GM12878 (cell line): ENCODE results near the gene PLCD1. TPM values are rescaled to one million over a fixed set of nuclear protein-coding genes. Genes with fewer than 3 reads are reported as not detected.
"Not testable (repeated sequence)": the region's sequence is repeated elsewhere in the genome, so short reads cannot be mapped to it uniquely, and the experiment has no call there.

Source experiments
- ATAC-seq: fragments of 200-7000 bp; cut with Tn5 transposase; 3 replicates; pipeline ENCODE4 v1.9.1; 2020; ENCODE audit warnings: mild to moderate bottlenecking, moderate library complexity
- BruUV-seq: library from RNA; stranded (reverse); fragments of 400-500 nt; replicated peaks from 2 replicates; lab custom pipeline; 2021; lab: Mats Ljungman, UMichigan
- CTCF ChIA-PET: fragments of 300-600 bp; sonication (Branson Sonifier 250); formaldehyde crosslinking; extraction: SDS; loops from one replicate; lab custom pipeline; 2021; ENCODE audit warnings: inconsistent platforms; lab: Yijun Ruan, JAX
- POLR2A ChIA-PET: fragments of 350-600 bp; formaldehyde crosslinking; extraction: SDS; loops from one replicate; lab custom pipeline; 2021; ENCODE audit warnings: inconsistent platforms; lab: Charles Lee
- RAD21 ChIA-PET: fragments of 300-600 bp; sonication (Branson Sonifier 250); formaldehyde crosslinking; loops from one replicate; lab custom pipeline; 2023; ENCODE audit warnings: antibody characterized with exemption; ENCODE audit not compliant: unreplicated experiment; lab: Charles Lee
- SMC1A ChIA-PET: fragments of 300-600 bp; sonication (Branson Sonifier 250); formaldehyde crosslinking; loops from one replicate; lab custom pipeline; 2023; ENCODE audit not compliant: unreplicated experiment, uncharacterized antibody; lab: Charles Lee
- DNase-seq: peaks from one replicate; pipeline ENCODE4 v3.0.0-alpha.2; 2011; ENCODE audit warnings: low read depth, low spot score
- FAIRE-seq: peaks from 3 replicates; lab custom pipeline; 2011; peaks lifted over from hg19 to GRCh38; lab: Jason Lieb, UNC
- H2AFZ ChIP-seq: 2 replicates; pipeline ENCODE4 v1.6.0; 2011; ENCODE audit warnings: low read depth, low read length, control low read depth; ENCODE audit not compliant: control insufficient read depth
- H3K27ac ChIP-seq: 2 replicates; pipeline ENCODE4 v1.5.1; 2011; ENCODE audit warnings: control low read depth; ENCODE audit not compliant: control insufficient read depth, insufficient read depth
- H3K27me3 ChIP-seq, 2 experiments: replicated peaks in 1 of 2; 2 replicates each; pipeline versions ENCODE4 v1.6.0 to v1.6.1; 2011; ENCODE audit warnings: low read length in 1 of 2; ENCODE audit not compliant: control insufficient read depth in 2 of 2, insufficient read depth in 2 of 2
- H3K36me3 ChIP-seq, 2 experiments: 2 replicates each; pipeline ENCODE4 v1.5.1; 2011; ENCODE audit warnings: low read length in 1 of 2; ENCODE audit not compliant: control insufficient read depth in 2 of 2, insufficient read depth in 2 of 2
- H3K4me1 ChIP-seq: 2 replicates; pipeline ENCODE4 v1.6.1; 2011; ENCODE audit warnings: mild to moderate bottlenecking, low read length, moderate library complexity, mixed read lengths; ENCODE audit not compliant: control insufficient read depth, insufficient read depth
- H3K4me2 ChIP-seq: 2 replicates; pipeline ENCODE4 v1.6.0; 2011; ENCODE audit warnings: control low read depth; ENCODE audit not compliant: control insufficient read depth, insufficient read depth
- H3K4me3 ChIP-seq: fragments of 200-600 bp; sonication (generic); 2 replicates; pipeline ENCODE4 v1.5.1; 2016
- H3K79me2 ChIP-seq: 2 replicates; pipeline ENCODE4 v1.6.0; 2011; ENCODE audit warnings: low read length; ENCODE audit not compliant: control insufficient read depth, insufficient read depth
- H3K9ac ChIP-seq: 2 replicates; pipeline ENCODE4 v1.8.0; 2011; ENCODE audit warnings: low read length, control low read depth, mixed read lengths; ENCODE audit not compliant: control insufficient read depth, insufficient read depth
- H3K9me3 ChIP-seq: replicated peaks from 3 replicates; pipeline ENCODE4 v1.5.1; 2011; ENCODE audit warnings: mild to moderate bottlenecking, low read length; ENCODE audit not compliant: control insufficient read depth, insufficient read depth
- H4K20me1 ChIP-seq: 2 replicates; pipeline ENCODE4 v1.6.0; 2011; ENCODE audit not compliant: control insufficient read depth, insufficient read depth
- MEF2B ChIP-seq: fragments of 450-650 bp; IDR thresholded peaks from 2 replicates; pipeline ENCODE4 v1.6.1; 2018; ENCODE audit warnings: mild to moderate bottlenecking, moderate library complexity; ENCODE audit not compliant: partially characterized antibody, poor library complexity, severe bottlenecking
- TBL1XR1 ChIP-seq: IDR thresholded peaks from 2 replicates; pipeline ENCODE4 v1.6.1; 2012; ENCODE audit warnings: low read depth, low read length, improper control_type of control experiment
- WGBS: methylation state at CpG from one replicate; pipeline ENCODE4 v1.1.6; 2016; ENCODE audit warnings: low lambda C conversion rate; ENCODE audit not compliant: insufficient replicate concordance, insufficient coverage; ENCODE audit errors: missing lambda C conversion rate; 5-methylcytosine and 5-hydroxymethylcytosine counted together
- in situ Hi-C: fragments of 300-500 bp; cut with MboI; formaldehyde crosslinking; loops from 9 replicates; pipeline ENCODE4 v1.14.3; 2018; ENCODE audit warnings: mixed read lengths
- intact Hi-C: fragments of 100-400 bp; cut with micrococcal nuclease; formaldehyde crosslinking; loops from one replicate; pipeline ENCODE4 v1.14.2; 2022; ENCODE audit not compliant: unreplicated experiment
- polyA plus RNA-seq, 11 experiments: library from polyadenylated mRNA; depleted of rRNA in 4 of 11; unstranded in 6 of 11; stranded (reverse) in 5 of 11; fragments of >200 nt; fragmentation: Nextera tagmentation in 4 of 11; fragmentation: Illumina TruSeq in 1 of 11; extraction: Ambion mirVana in 4 of 11; extraction: Trizol in 1 of 11; gene quantifications; 1 replicate in 1 of 11; 2 replicates in 10 of 11; pipeline versions ENCODE4 v1.2.1 to v1.2.3, GENCODE V29; 2011 to 2016; ENCODE audit warnings: inconsistent platforms in 2 of 11, missing spikeins in 2 of 11, low read depth in 1 of 11
- total RNA-seq, 4 experiments: library from RNA; depleted of rRNA in 3 of 4; stranded (reverse); fragments of >200 nt in 3 of 4; fragmentation: Illumina TruSeq in 1 of 4; extraction: Trizol in 1 of 4; gene quantifications; 2 replicates each; pipeline versions ENCODE4 v1.2.1 to v1.2.3, GENCODE V29; 2013 to 2021

PLCD1 gene
- total and polyA plus RNA-seq, 10 of the 15 experiments (the other 5 are each of a cell fraction or from before 2014, with no cell fraction given) = 0.20 to 3.9 (median 1.2) TPM; not detected in 1

GRCh38 chr3:37989821-37990480 is 39.5 kb downstream of the PLCD1 start:
- Histone ChIP-seq H3K27ac (no peak overlapping the region), H3K9me3 (no peaks in the 10 kb centered on the region), H3K36me3 (no peaks in the 10 kb centered on the region), H3K4me1 (no peaks in the 10 kb centered on the region), H3K9ac (no peak overlapping the region), H2AFZ (no peak overlapping the region), H4K20me1 (no peaks in the 10 kb centered on the region), H3K27me3 (no peaks in the 10 kb centered on the region), H3K4me3 (no peak overlapping the region), H3K4me2 (no peak overlapping the region), H3K79me2 (no peaks in the 10 kb centered on the region)
- WGBS = 50% methylated on average over 7 of the region's 7 CpGs
- ChIA-PET RAD21 (no interaction called here), POLR2A (no interaction called here), CTCF (no interaction called here), SMC1A (no interaction called here)
- DNase-seq (no peak), FAIRE-seq (no peak), ATAC-seq (no peak)
- BruUV-seq = no TSS peak
- TF ChIP-seq TBL1XR1 = no peak
- in situ Hi-C loops = no loop called here
- intact Hi-C loops = no loop called here

GRCh38 chr3:37988931-37989525 is 40.4 kb downstream of the PLCD1 start:
- 54% methylated on average over 15 of the region's 15 CpGs for WGBS
- no peak overlapping the region for H2AFZ ChIP-seq
- intact Hi-C loops = no loop called here
- no TSS peak for BruUV-seq
- no peak for ATAC-seq
- H3K36me3 ChIP-seq = no peaks in the 10 kb centered on the region
- RAD21 ChIA-PET = no interaction called here
- no peaks in the 10 kb centered on the region for H3K4me1 ChIP-seq
- TF ChIP-seq MEF2B = no peak
- TF ChIP-seq, all 136 proteins: peak for 0
- Histone ChIP-seq H3K79me2 (no peaks in the 10 kb centered on the region), H3K4me3 (no peak overlapping the region), H3K27me3 (no peaks in the 10 kb centered on the region), H4K20me1 (no peaks in the 10 kb centered on the region), H3K4me2 (no peak overlapping the region), H3K27ac (no peak overlapping the region), H3K9ac (no peak overlapping the region), H3K9me3 (no peaks in the 10 kb centered on the region)
- ChIA-PET CTCF (interaction anchor here (0.7 kb wide), 1 partner anchor 9 kb away, joined by 3 read pairs; no protein-coding TSS in a partner anchor), SMC1A (no interaction called here), POLR2A (no interaction called here)
- no peak for FAIRE-seq
- DNase-seq = no peak
- in situ Hi-C loops = no loop called here

- H3K4me1 ChIP-seq, RAD21 ChIA-PET, H3K36me3 ChIP-seq, FAIRE-seq, DNase-seq, BruUV-seq, H3K27ac ChIP-seq, POLR2A ChIA-PET, ATAC-seq, H3K9me3 ChIP-seq, H4K20me1 ChIP-seq, intact Hi-C loops, H2AFZ ChIP-seq, H3K4me3 ChIP-seq, H3K4me2 ChIP-seq, SMC1A ChIA-PET, in situ Hi-C loops, H3K27me3 ChIP-seq, H3K79me2 ChIP-seq, H3K9ac ChIP-seq: not testable (repeated sequence)
- WGBS = 76% methylated on average over 10 of the region's 10 CpGs
- CTCF ChIA-PET = interaction anchor here (1.0 to 1.1 kb wide), 2 partner anchors 9 to 21 kb away, joined by 4 read pairs; no protein-coding TSS in a partner anchor
These were observed 41.1 kb downstream of the PLCD1 start for GRCh38 chr3:37988376-37988775.
